ENCODE results near the gene PIK3C2A. TPM values are rescaled to one million over a fixed set of nuclear protein-coding genes. Genes with fewer than 3 reads are reported as not detected.

Gene PIK3C2A
- total and polyA plus RNA-seq, 12 donors = 11.0 to 89.3 (median 65.3) TPM

GRCh38 chr11:17186932-17187692 is 20.7 kb downstream of the PIK3C2A start:
- no peaks in the 10 kb centered on the region for H3K36me3 ChIP-seq (replicated peaks in 1 of 2)
- no peaks in the 10 kb centered on the region for H3K9me3 ChIP-seq (replicated peaks in 1 of 3)
- 91 to 96% (median 92%) methylated on average over 3 of the region's 3 CpGs for WGBS, 4 donors
- intact Hi-C loops (cut with DNase I) = no loop called here
- no peaks in the 10 kb centered on the region for H3K4me1 ChIP-seq (replicated peaks in 1 of 2)
- DNase-seq = no peak
- H3K27ac ChIP-seq = no peak overlapping the region
- TF ChIP-seq POLR2A (IDR thresholded peaks at IDR 0.05) = no peak
- TF ChIP-seq, protein P1, sequence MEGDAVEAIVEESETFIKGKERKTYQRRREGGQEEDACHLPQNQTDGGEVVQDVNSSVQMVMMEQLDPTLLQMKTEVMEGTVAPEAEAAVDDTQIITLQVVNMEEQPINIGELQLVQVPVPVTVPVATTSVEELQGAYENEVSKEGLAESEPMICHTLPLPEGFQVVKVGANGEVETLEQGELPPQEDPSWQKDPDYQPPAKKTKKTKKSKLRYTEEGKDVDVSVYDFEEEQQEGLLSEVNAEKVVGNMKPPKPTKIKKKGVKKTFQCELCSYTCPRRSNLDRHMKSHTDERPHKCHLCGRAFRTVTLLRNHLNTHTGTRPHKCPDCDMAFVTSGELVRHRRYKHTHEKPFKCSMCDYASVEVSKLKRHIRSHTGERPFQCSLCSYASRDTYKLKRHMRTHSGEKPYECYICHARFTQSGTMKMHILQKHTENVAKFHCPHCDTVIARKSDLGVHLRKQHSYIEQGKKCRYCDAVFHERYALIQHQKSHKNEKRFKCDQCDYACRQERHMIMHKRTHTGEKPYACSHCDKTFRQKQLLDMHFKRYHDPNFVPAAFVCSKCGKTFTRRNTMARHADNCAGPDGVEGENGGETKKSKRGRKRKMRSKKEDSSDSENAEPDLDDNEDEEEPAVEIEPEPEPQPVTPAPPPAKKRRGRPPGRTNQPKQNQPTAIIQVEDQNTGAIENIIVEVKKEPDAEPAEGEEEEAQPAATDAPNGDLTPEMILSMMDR (IDR thresholded peaks at IDR 0.05) = no peak
- H3K27me3 ChIP-seq = no peaks in the 10 kb centered on the region
- H3K4me3 ChIP-seq = no peak overlapping the region

DNA sequence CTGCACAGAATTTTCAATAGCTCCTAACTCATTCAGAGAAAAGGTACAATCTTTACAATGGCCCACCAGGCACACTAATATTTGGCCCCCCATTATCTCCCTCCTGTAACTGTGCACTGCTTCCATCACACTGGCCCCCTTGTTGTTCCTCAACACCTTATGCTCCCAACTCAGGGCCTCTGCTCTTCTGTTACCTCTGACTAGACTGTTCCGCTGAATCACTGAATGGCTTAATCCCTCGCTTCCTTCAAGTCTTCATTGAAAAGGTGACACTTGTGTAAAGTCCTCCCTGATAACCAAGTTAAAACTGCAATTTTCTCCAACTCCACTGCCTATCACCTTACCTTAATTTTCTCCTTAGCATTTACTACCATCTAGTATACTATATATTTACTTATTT is 21.8 kb downstream of the PIK3C2A start:
- Histone ChIP-seq H3K27ac (no peak overlapping the region), H3K4me1 (replicated peaks in 1 of 2) (no peaks in the 10 kb centered on the region), H3K9me3 (replicated peaks in 1 of 3) (no peaks in the 10 kb centered on the region), H3K27me3 (no peaks in the 10 kb centered on the region), H3K36me3 (replicated peaks in 1 of 2) (no peaks in the 10 kb centered on the region), H3K4me3 (no peak overlapping the region)
- DNase-seq = no peak
- WGBS, 4 donors = 97 to 100% (median 100%) methylated on average over 2 of the region's 2 CpGs
- intact Hi-C loops (cut with DNase I) = no loop called here
- no peak for TF ChIP-seq POLR2A (IDR thresholded peaks at IDR 0.05)
- TF ChIP-seq, protein P1 (IDR thresholded peaks at IDR 0.05) = no peak

- H3K9me3 ChIP-seq (replicated peaks in 1 of 3) = no peaks in the 10 kb centered on the region
- no peaks in the 10 kb centered on the region for H3K36me3 ChIP-seq (replicated peaks in 1 of 2)
- DNase-seq = no peak
- 47 to 64% (median 58%) methylated on average over 2 of the region's 2 CpGs for WGBS, 4 donors
- no peaks in the 10 kb centered on the region for H3K4me1 ChIP-seq (replicated peaks in 1 of 2)
- intact Hi-C loops (cut with DNase I) = no loop called here
- H3K27me3 ChIP-seq = no peaks in the 10 kb centered on the region
- H3K4me3 ChIP-seq = no peak overlapping the region
- TF ChIP-seq POLR2A (IDR thresholded peaks at IDR 0.05) = no peak
- TF ChIP-seq, protein P1 (IDR thresholded peaks at IDR 0.05) = no peak
- H3K27ac ChIP-seq = no peak overlapping the region
Observed at GRCh38 chr11:17184882-17185587, 22.8 kb downstream of the PIK3C2A start.

DNA sequence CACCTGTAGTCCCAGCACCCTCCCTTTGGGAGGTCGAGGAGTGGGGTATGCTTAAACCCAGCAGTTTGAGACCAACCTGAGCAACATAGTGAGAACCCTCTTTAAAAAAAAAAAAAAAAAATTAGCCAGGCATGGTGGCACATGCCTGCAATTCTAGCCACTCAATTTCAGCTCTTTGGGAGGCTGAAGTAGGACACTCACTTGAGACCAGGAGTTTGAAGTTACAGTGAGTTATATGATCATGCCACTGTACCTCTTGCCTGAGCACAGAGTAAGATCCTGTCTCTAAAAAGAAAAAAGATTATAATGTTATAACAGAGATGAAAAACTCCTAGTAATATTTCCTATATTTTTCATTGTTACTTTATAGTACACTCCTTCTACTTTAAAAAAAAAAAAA is 23.9 kb downstream of the PIK3C2A start:
- no peak overlapping the region for H3K4me3 ChIP-seq
- no peaks in the 10 kb centered on the region for H3K4me1 ChIP-seq (replicated peaks in 1 of 2)
- H3K27me3 ChIP-seq = no peaks in the 10 kb centered on the region
- no peaks in the 10 kb centered on the region for H3K9me3 ChIP-seq (replicated peaks in 1 of 3)
- intact Hi-C loops (cut with DNase I) = no loop called here
- DNase-seq = no peak
- no peak for TF ChIP-seq POLR2A (IDR thresholded peaks at IDR 0.05)
- TF ChIP-seq, protein P1 (IDR thresholded peaks at IDR 0.05) = no peak
- H3K36me3 ChIP-seq (replicated peaks in 1 of 2) = no peaks in the 10 kb centered on the region
- WGBS, 4 donors = 75 to 80% (median 76%) methylated on average over 1 of the region's 1 CpG
- no peak overlapping the region for H3K27ac ChIP-seq
